HG02973 (cell line): ENCODE data around the gene KCNH4.

Experiments used
- ATAC-seq: cut with Tn5 transposase; IDR thresholded peaks from one replicate; pipeline ENCODE4 v1.9.1; 2021; ENCODE audit warnings: moderate library complexity; ENCODE audit not compliant: unreplicated experiment

Gene KCNH4

GRCh38 chr17:42119301-42119700, 61.6 kb downstream of the KCNH4 start:
- ATAC-seq, result no peak

DNA sequence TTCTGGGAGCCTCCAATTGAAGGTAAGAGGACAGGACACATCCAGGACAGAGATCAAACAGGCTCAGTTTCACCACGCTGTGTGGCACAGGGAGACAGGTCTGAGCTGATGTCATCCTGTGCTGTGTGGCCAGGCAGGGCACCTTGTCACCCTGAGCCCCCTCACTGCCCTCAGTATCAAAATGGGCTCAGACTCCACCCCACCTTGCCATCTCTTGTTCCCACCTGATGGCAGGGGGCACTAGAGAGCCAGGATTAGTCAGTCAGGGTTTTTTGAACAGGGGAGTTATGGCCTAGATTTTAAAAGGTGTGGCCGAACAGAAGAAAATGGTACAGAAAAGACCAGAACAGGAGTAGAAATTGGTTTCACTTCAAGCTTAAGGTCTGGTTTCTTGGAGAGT, 62.4 kb downstream of the KCNH4 start:
- ATAC-seq, result no peak

DNA sequence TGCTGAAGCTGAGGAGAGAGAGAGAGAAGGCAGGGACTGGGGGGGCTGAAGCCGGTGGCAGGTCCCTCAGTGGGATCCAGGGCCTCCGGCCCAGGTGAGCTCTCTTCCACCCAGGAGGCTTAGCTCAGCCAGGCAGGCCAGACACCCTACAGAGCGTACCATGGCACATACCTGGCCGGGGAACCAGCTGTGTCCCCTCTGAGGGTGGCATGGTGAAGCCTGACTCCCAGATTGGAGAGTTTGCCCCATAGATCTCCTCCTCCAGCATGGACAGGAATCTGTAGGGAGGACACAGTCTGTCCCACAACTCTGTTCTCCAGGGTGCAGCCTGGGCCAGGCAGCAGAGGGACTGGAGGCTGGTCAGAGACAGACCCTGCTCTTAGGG, 62.8 kb downstream of the KCNH4 start:
- ATAC-seq, result no peak

DNA sequence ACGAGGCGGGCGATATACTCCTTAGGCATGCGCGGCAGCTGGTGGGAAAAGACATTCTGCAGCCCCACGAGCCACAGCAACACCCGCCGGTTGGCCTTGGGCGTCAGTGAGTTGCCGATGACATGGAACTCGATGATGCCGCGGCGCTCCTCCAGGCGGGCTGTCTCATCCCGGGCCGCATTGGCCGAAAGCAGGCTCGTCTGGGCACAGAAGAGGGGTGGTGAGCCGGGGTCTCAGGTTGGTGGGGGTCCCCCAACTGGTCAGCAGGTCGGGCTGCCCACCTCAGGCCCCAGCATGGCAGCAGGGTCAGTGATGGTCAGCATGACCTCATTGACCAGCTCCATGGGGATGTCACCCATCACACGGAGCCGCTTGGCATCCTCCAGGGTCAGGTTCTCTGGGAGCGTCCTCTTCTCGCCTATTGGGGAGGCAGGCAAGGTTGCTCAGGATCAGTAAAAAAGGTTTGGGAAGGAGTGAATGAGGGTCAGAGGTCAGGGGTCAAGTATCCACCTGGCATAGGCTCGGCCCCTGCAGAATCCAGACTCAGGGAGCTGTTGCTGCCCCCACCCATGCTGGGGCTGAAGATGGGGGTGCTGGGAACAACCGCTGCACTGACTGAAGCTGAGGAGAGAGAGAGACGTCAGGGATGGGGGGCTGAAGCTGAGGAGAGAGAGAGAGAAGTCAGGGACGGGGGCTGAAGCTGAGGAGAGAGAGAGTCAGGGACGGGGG, 63.4 kb downstream of the KCNH4 start:
- no peak for ATAC-seq

GRCh38 chr17:42116705-42117396, 64.1 kb downstream of the KCNH4 start:
- ATAC-seq, result peak; percentile 34

- no peak for ATAC-seq
Observed at GRCh38 chr17:42114118-42114517, 66.8 kb downstream of the KCNH4 start.

- no peak for ATAC-seq
Observed at GRCh38 chr17:42113293-42114069, 67.5 kb downstream of the KCNH4 start.

DNA sequence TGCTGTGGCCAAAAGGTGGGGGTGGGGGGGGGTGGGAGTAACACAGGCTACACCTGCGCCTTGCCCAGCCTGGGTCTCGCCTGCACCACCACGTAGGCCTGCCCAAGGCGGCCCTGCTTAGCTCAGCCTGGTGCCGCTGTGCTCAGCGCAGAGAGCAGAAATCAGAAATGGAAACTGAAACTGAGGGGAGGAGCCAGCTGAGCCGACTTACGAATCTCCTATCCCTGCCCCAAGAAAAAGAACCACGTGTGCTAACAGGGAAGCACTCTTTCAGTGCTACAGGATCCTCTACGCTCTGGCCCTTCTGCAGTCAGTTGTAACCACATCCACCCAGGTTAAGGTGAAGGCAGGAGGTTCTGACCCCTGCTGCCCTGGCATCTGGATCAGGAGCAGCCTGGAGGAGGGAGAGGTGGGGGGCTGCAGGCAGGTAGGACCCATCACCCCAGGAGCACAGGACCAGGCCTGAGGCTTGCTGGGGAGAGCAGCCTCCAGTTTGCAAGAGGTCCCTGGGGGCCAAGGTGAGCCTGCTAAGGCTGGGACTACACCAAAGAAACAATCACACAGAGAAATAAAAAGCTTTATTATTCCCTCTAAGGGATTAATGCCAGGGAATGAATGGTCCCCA, 68.3 kb downstream of the KCNH4 start, which contains the start of gene DHX58:
TSS of gene DHX58 (minus strand) at position 163 of the 625 bp plus-strand sequence. CDS start 822 bp downstream, outside the sequence.
- peak; percentile 43 for ATAC-seq

DNA sequence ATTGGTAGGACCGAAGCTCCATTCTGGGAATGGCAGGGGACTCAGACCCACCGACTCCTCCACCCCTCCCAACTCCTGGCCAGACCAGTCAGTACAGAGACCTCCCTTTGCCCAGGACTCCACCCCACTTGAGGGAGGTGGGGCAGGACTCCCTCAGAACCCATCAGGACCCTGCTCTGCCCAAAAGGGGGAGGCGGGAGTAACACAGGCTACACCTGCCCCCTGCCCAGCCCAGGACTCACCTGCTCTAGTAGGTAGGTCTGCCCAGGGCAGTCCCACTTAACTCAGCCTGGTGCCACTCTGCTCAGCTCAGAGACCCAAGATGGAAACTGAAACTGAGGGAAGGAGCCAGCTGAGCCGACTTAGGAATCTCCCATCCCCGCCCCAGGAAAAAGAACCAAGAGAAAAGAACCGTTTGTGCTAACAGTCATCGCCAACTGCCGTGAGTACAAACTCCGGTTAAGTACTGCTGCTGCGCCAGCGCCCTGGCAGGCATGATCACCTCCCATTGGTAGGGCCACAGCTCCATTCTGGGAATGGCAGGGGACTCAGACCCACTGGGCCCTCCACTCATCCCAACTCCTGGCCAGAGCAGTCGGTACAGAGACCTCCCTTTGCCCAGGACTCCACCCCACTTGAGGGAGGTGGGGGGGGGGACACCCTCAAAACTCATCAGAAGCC, 68.9 kb downstream of the KCNH4 start:
- ATAC-seq, result peak; percentile 3

GRCh38 chr17:42111265-42111636, 69.7 kb downstream of the KCNH4 start:
- ATAC-seq, result no peak

DNA sequence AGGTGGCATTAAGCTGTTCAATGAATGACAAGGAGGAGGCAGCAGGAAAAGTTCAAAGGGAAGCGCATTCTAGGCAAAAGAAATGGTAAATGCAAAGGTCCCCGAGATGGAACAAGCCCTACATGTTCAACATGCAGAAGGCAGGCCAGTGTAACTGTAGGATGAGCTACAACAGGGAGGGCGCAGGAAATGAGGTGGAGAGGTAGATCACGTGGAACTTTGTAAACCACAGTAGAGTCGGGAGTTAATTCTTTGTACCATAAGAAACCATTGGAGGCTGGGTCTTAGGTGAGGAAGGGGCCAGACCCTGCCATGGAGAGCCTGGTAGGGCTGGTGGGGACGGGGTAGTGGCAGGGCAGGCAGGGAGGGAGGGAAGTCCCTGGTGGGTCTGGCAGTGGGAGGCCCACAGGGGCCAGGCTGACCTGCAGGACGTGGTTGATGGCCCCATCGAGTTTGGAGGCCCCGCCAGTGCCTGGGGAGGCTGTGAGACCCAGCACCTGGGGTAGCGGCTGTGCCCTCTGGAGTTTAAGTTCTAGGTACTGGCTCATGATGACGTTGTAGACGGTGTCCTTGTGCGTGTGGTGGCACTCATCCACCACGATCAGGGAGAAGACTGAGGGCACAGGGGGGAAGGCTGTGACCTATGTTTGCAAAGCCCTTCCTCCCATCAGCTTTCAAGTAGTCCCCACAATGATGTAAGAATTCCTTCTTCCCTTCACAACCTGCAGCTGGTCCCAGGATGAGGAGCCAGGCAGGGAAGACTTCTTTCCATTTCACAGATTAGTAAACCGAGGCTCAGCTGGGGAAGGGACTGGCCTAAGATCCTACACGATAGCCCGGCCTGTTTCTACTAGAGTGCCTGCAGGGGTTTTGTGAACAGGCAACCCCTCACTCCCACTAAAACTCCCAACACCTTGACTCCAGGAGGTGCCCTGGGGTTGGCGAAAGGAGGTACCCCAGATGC, 70.4 kb downstream of the KCNH4 start:
- no peak for ATAC-seq

DNA sequence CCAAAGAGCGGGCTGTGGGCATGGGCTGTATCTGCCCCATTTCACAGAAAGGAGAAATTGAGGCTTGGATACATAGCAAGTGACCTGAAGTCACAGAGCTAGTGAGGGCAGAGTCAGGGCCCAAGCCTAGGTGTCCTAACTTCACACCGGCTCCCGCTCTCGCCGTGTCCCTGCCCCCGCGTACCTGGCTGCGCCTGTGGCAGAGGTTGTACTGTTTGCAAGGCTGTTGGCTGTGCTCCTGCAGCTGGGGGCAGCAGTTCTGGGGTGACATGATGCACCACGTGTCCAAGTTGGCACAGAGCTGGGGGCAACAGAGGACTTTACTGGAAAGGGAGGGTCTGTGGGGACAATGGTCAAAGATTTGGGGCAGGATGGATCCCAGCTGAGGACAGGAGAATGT, 71.9 kb downstream of the KCNH4 start:
- no peak for ATAC-seq

DNA sequence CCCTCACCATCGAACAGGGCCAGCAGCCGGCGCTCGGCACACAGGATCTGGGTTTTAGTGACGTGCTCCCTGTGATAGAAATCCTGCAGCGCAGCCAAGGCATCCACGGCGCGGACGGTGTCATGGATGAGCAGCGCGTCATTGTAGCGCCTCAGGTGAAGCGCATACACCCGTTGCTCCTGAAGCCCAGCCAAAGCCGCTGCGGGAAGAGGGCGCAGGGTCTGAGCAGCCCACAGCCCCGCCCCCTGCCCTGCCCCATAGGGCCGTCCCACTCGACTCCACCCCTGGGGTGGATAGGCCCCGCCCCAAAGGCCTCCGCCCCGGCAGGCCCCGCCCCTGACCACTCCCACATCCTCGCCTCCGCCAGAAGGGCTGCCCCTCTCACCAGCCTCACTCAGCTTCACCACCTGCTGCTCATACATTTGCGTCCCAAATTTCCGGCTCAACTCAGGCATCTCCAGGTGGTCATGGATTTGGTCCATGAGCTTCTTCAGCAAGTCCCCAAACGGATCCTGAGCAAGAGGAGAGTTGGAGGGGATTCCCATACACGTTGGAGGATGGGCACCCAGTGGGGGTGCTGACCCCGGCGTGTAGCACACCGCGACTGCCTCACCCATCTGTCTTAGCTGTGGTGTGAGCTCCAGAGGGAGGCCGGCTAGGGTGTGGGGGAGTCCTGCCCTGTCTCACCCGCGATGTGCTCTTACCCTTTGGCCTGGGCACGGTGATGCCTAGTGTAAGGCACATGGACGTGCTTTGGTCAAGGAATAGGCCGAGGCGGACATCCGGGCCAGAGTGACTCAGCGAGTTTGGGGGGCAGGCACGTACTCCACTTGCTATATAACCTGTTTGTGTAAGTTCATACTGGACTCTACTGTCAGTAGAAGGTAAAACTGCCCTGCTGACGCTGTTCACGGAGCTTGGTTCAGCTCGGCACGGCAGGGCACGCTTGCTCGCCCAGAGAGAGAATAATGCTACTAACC, 73.1 kb downstream of the KCNH4 start:
- peak; percentile 52 for ATAC-seq

- no peak for ATAC-seq
Observed at GRCh38 chr17:42107124-42107523, 73.8 kb downstream of the KCNH4 start.
